ENCODE data around the gene DOCK3.

GRCh38 chr3:51106242-51106876 lies 431.6 kb downstream of the DOCK3 start:
- TF ChIP-seq CHD2 (IDR thresholded peaks at IDR 0.05; ENCODE audit: low read length, partially characterized antibody) (no peak), SMC3 (IDR thresholded peaks at IDR 0.05) (no peak)

Measured in A549 (cell line).